Mesendoderm (in vitro differentiated cells): ENCODE results near the gene RPP14.
"Not testable (repeated sequence)": the region's sequence is repeated elsewhere in the genome, so short reads cannot be mapped to it uniquely, and the experiment has no call there.

ENCODE experiments used
- DNase-seq: peaks from one replicate; pipeline ENCODE4 v3.0.0; 2013
- H2AK5ac ChIP-seq: 2 replicates; pipeline ENCODE4 v1.6.1; 2013; ENCODE audit warnings: low read length, inconsistent platforms
- H2BK120ac ChIP-seq: 2 replicates; pipeline ENCODE4 v1.6.1; 2013; ENCODE audit warnings: low read depth, mild to moderate bottlenecking, low read length, moderate library complexity, mixed read lengths
- H2BK15ac ChIP-seq: replicated peaks from 2 replicates; pipeline ENCODE4 v1.6.1; 2013; ENCODE audit warnings: low read depth, mild to moderate bottlenecking, moderate library complexity
- H2BK5ac ChIP-seq: 2 replicates; pipeline ENCODE4 v1.6.1; 2013; ENCODE audit warnings: low read length, inconsistent platforms
- H3K18ac ChIP-seq: 2 replicates; pipeline ENCODE4 v1.6.1; 2013; ENCODE audit warnings: mild to moderate bottlenecking, low read length, mixed read lengths
- H3K23ac ChIP-seq: one replicate; pipeline ENCODE4 v1.6.1; 2013; ENCODE audit warnings: low read length
- H3K27ac ChIP-seq: 2 replicates; pipeline ENCODE4 v1.5.1; 2013; ENCODE audit warnings: low read depth, mild to moderate bottlenecking, inconsistent platforms, low read length, moderate library complexity
- H3K27me3 ChIP-seq: 2 replicates; pipeline ENCODE4 v1.6.1; 2013; ENCODE audit warnings: low read length, control low read depth, mild to moderate bottlenecking, inconsistent platforms; ENCODE audit not compliant: insufficient read depth, poor library complexity
- H3K36me3 ChIP-seq: 2 replicates; pipeline ENCODE4 v1.6.1; 2013; ENCODE audit warnings: low read length, inconsistent platforms; ENCODE audit not compliant: control insufficient read depth, insufficient read depth
- H3K4ac ChIP-seq: one replicate; pipeline ENCODE4 v1.6.1; 2013; ENCODE audit warnings: low read depth, mild to moderate bottlenecking, low read length, moderate library complexity
- H3K4me1 ChIP-seq: 2 replicates; pipeline ENCODE4 v1.6.1; 2013; ENCODE audit warnings: low read depth, low read length, inconsistent platforms; ENCODE audit not compliant: control insufficient read depth
- H3K4me2 ChIP-seq: 2 replicates; pipeline ENCODE4 v1.6.1; 2013; ENCODE audit warnings: low read length
- H3K4me3 ChIP-seq: 2 replicates; pipeline ENCODE4 v1.5.1; 2013; ENCODE audit warnings: mild to moderate bottlenecking, low read length
- H3K56ac ChIP-seq: one replicate; pipeline ENCODE4 v1.6.1; 2013; ENCODE audit warnings: low read length
- H3K79me1 ChIP-seq: 2 replicates; pipeline ENCODE4 v1.6.1; 2013; ENCODE audit warnings: low read length, inconsistent platforms
- H3K79me2 ChIP-seq: 2 replicates; pipeline ENCODE4 v1.6.1; 2013; ENCODE audit warnings: mild to moderate bottlenecking, low read length; ENCODE audit not compliant: control insufficient read depth, insufficient read depth
- H3K9ac ChIP-seq: 2 replicates; pipeline ENCODE4 v1.6.1; 2013; ENCODE audit warnings: low read length, inconsistent platforms
- H4K5ac ChIP-seq: one replicate; pipeline ENCODE4 v1.6.1; 2013; ENCODE audit warnings: low read length
- H4K8ac ChIP-seq: one replicate; pipeline ENCODE4 v1.6.1; 2013; ENCODE audit warnings: low read depth, mild to moderate bottlenecking, control low read depth, low read length, moderate library complexity
- WGBS: extraction: QIAGEN DNeasy Blood & Tissue Kit; methylation state at CpG from one replicate; pipeline ENCODE4 v1.1.7; 2013; ENCODE audit warnings: low lambda C conversion rate, missing lambda C conversion rate; ENCODE audit not compliant: insufficient coverage; ENCODE audit errors: extremely low coverage; 5-methylcytosine and 5-hydroxymethylcytosine counted together

Gene RPP14

GRCh38 chr3:58334506-58334884, 28.4 kb downstream of the RPP14 start:
- Histone ChIP-seq H3K4me3 (no peak overlapping the region), H3K18ac (no peak overlapping the region), H3K23ac (no peak overlapping the region), H3K36me3 (no peaks in the 10 kb centered on the region), H3K79me1 (no peaks in the 10 kb centered on the region), H3K4me2 (no peak overlapping the region), H4K8ac (no peak overlapping the region), H4K5ac (no peak overlapping the region), H3K4me1 (no peaks in the 10 kb centered on the region), H3K9ac (no peak overlapping the region), H3K27ac (no peak overlapping the region), H3K4ac (no peak overlapping the region), H3K27me3 (no peaks in the 10 kb centered on the region), H2AK5ac (no peak overlapping the region), H3K56ac (no peak overlapping the region), H2BK120ac (no peak overlapping the region), H3K79me2 (no peaks in the 10 kb centered on the region), H2BK5ac (no peak overlapping the region), H2BK15ac (no peak overlapping the region)
- no CpG with 5 or more reads among the region's 1 CpG for WGBS
- DNase-seq: no peak

DNA sequence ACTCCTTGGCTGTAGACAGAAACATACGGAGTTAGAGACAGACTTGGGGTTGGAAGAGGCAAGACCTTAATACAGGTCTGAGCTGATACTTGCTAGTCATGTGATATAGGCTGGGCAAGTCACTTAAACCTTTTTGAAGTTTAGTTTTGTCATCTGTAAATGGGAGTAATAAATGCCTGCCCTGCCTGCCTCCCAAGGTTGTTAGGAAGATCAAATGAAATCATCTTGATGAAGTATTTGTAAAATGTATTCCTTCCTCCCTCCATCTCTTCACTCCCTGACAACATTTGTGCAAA, 29.6 kb downstream of the RPP14 start:
- WGBS: no CpG with 5 or more reads among the region's 1 CpG
- Histone ChIP-seq H3K4ac (no peak overlapping the region), H3K4me1 (no peaks in the 10 kb centered on the region), H3K18ac (no peak overlapping the region), H3K4me2 (no peak overlapping the region), H3K79me2 (no peaks in the 10 kb centered on the region), H3K27me3 (no peaks in the 10 kb centered on the region), H3K56ac (no peak overlapping the region), H4K8ac (no peak overlapping the region), H2BK120ac (no peak overlapping the region), H2BK15ac (no peak overlapping the region), H3K23ac (no peak overlapping the region), H3K9ac (no peak overlapping the region), H3K79me1 (no peaks in the 10 kb centered on the region), H3K36me3 (no peaks in the 10 kb centered on the region), H3K27ac (no peak overlapping the region), H3K4me3 (no peak overlapping the region), H2AK5ac (no peak overlapping the region), H4K5ac (no peak overlapping the region), H2BK5ac (no peak overlapping the region)
- no peak for DNase-seq

DNA sequence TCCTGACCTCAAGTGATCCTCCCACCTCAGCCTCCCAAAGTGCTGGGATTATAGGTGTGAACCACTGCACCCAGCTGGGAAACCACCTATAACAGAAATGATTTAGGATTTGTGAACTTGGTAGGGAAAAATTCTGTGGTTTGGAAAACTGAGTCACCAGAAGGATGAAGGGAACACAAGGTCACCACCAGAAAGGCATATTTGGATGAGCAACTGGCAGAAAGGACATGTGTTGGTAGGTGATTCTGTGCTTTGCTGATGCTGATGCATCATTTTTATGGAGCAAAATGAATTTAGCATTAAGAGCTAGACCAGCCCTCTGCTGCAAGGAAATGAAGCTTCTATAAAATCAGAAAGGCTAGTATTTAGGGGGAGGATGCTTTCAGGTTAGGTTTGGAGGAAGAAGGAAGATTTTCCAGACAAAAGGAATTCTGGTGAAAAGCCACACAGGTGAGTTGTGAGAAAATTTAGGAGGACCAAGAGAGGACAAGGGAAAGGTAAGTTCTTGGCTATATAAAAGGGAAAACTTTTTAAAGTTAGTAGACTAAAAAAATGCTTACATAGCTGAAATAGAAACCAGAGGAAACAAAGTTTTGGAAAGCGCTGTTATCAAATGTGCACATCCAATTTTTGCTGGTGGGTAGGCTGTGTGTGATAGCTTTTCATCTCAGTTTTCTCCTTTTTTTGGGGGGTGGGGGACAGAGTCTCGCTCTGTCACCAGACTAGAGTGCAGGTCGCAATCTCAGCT, 30.3 kb downstream of the RPP14 start:
- WGBS: no CpG with 5 or more reads among the region's 3 CpGs
- no peak for DNase-seq

DNA sequence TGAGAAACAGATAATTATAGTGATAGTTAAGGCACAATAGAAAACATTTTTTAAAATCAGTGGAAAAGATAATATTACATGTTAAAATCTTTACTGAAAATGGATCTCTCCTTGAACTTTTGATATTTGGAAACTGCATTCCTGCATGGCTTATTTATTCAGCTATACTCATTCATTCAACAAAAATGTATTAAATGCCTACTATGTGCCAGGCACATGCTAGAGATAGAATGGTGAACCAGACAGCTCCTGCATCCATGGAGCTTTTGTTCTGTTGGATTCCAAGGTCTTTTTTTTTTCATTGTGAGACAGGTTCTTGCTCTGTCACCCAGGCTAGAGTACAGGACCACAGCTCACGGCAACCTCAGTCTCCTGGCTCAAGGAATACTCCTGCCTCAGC, 31.1 kb downstream of the RPP14 start:
- H4K8ac ChIP-seq: no peak overlapping the region
- no peaks in the 10 kb centered on the region for H3K4me1 ChIP-seq
- no peak overlapping the region for H3K18ac ChIP-seq
- H4K5ac ChIP-seq: no peak overlapping the region
- no peaks in the 10 kb centered on the region for H3K79me1 ChIP-seq
- H3K27ac ChIP-seq: no peak overlapping the region
- H3K4ac ChIP-seq: no peak overlapping the region
- no peak for DNase-seq
- H2BK120ac ChIP-seq: no peak overlapping the region
- H3K27me3 ChIP-seq: no peaks in the 10 kb centered on the region
- no peak overlapping the region for H3K56ac ChIP-seq
- WGBS: no CpG with 5 or more reads among the region's 1 CpG
- H2BK5ac ChIP-seq: no peak overlapping the region
- no peak overlapping the region for H3K23ac ChIP-seq
- no peak overlapping the region for H2AK5ac ChIP-seq
- H2BK15ac ChIP-seq: no peak overlapping the region
- no peak overlapping the region for H3K4me3 ChIP-seq
- H3K79me2 ChIP-seq: no peaks in the 10 kb centered on the region
- H3K9ac ChIP-seq: no peak overlapping the region
- H3K36me3 ChIP-seq: no peaks in the 10 kb centered on the region
- no peak overlapping the region for H3K4me2 ChIP-seq

More for the DNA sequence above, 30.3 kb downstream of the RPP14 start:
- no peak overlapping the region for H2BK120ac ChIP-seq
- H3K23ac ChIP-seq: no peak overlapping the region
- no peak overlapping the region for H2BK5ac ChIP-seq
- H2BK15ac ChIP-seq: no peak overlapping the region
- H3K9ac ChIP-seq: no peak overlapping the region
- no peaks in the 10 kb centered on the region for H3K27me3 ChIP-seq
- H3K36me3 ChIP-seq: no peaks in the 10 kb centered on the region
- no peak overlapping the region for H3K4ac ChIP-seq
- H3K79me1 ChIP-seq: no peaks in the 10 kb centered on the region
- H3K4me3 ChIP-seq: no peak overlapping the region
- H3K18ac ChIP-seq: no peak overlapping the region
- H3K4me1 ChIP-seq: no peaks in the 10 kb centered on the region
- no peaks in the 10 kb centered on the region for H3K79me2 ChIP-seq
- H3K27ac ChIP-seq: no peak overlapping the region
- H3K56ac ChIP-seq: no peak overlapping the region
- no peak overlapping the region for H2AK5ac ChIP-seq
- H3K4me2 ChIP-seq: no peak overlapping the region
- H4K5ac ChIP-seq: no peak overlapping the region
- no peak overlapping the region for H4K8ac ChIP-seq

DNA sequence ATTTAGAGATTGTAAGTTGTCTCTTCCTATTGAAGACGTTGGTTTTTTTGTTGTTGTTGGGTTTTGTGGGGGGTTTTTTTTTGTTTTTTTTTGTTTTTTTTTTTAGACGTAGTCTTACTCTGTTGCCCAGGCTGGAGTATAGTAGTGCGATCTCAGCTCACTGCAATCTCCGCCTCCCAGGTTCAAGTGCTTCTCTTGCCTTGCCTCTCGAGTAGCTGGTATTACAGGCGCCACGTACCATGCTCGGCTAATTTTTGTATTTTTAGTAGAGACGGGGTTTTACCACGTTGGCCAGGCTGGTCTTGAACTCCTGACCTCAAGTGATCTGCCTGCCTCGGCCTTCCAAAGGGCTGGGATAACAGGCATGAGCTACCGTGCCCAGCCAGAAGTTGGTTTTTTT, 33.1 kb downstream of the RPP14 start:
- not testable (repeated sequence) for H3K27ac ChIP-seq, H3K18ac ChIP-seq, H3K36me3 ChIP-seq, H3K9ac ChIP-seq, H3K4me2 ChIP-seq, H3K79me2 ChIP-seq, DNase-seq, H3K56ac ChIP-seq, H2BK15ac ChIP-seq, H3K23ac ChIP-seq, H2BK5ac ChIP-seq, H2AK5ac ChIP-seq, H3K4ac ChIP-seq, H4K5ac ChIP-seq, H3K4me1 ChIP-seq, H2BK120ac ChIP-seq, H3K4me3 ChIP-seq, H3K27me3 ChIP-seq, H4K8ac ChIP-seq, H3K79me1 ChIP-seq
- WGBS: 100% methylated on average over 1 of the region's 12 CpGs

DNA sequence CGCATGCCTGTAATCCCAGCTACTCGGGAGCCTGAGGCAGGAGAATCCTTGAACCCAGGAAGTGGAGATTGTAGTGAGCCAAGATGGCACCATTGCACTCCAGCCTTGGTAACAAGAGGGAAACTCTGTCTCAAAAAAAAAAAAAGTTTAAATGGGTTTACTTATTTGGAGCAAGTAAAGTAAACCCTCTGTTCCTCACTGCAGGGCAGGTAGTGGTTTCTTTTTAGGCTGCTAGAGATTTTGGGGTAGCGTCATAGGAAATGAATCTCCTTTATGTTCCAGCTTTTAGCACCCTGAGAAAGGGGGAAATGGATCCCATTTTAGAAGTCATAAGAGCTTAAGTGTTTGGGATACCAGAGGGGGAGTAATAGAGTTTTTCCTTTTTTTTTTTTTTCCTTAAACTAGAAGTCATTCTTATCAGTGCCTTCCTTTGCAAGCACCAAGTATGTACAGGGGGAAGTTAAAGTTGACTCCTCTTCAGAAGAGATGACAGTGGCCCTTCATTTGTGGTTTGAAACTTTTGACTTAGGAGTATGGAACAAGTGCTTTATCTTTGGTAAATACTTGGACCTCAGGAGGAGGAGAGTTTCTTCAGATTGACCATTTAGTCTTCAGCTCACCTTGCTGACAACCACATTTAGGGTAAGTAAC, 34.7 kb downstream of the RPP14 start:
- no peak overlapping the region for H4K5ac ChIP-seq
- no peak overlapping the region for H4K8ac ChIP-seq
- no peak overlapping the region for H3K9ac ChIP-seq
- H3K27me3 ChIP-seq: no peaks in the 10 kb centered on the region
- H3K4me1 ChIP-seq: no peaks in the 10 kb centered on the region
- no peaks in the 10 kb centered on the region for H3K79me1 ChIP-seq
- H2AK5ac ChIP-seq: no peak overlapping the region
- no peaks in the 10 kb centered on the region for H3K36me3 ChIP-seq
- no peak overlapping the region for H3K27ac ChIP-seq
- no CpG with 5 or more reads among the region's 3 CpGs for WGBS
- no peak overlapping the region for H3K23ac ChIP-seq
- DNase-seq: no peak
- no peak overlapping the region for H2BK120ac ChIP-seq
- H2BK5ac ChIP-seq: no peak overlapping the region
- no peak overlapping the region for H3K56ac ChIP-seq
- H3K18ac ChIP-seq: no peak overlapping the region
- H3K4me3 ChIP-seq: no peak overlapping the region
- H3K79me2 ChIP-seq: no peaks in the 10 kb centered on the region
- H3K4ac ChIP-seq: no peak overlapping the region
- H2BK15ac ChIP-seq: no peak overlapping the region
- no peak overlapping the region for H3K4me2 ChIP-seq
